ENCODE measurements around the gene IRF8.
"Not testable (repeated sequence)": the region's sequence is repeated elsewhere in the genome, so short reads cannot be mapped to it uniquely, and the experiment has no call there.

Gene IRF8

GRCh38 chr16:85897382-85897781 lies 1.6 kb upstream of the IRF8 start:
- no peak for DNase-seq

DNA sequence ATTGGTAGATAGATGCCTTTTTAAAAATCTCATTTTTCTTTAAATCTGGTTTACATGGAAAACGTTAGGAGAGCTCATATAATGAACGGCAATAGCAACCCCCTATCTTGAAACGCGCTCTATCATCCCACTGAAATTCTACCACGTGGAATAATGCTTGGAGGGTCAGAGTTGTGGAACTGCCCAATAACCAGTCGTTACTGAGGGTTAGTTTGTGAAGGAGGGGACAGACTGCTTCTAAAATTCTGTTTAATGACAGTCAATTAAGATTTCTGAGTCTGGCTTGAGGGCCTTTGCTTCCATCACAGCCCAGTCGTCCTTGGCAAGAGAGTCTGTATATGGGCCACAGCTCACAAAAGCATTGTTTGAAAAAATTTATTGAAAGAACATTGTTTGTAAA lies 482 bp downstream of the IRF8 start:
- DNase-seq, result no peak

DNA sequence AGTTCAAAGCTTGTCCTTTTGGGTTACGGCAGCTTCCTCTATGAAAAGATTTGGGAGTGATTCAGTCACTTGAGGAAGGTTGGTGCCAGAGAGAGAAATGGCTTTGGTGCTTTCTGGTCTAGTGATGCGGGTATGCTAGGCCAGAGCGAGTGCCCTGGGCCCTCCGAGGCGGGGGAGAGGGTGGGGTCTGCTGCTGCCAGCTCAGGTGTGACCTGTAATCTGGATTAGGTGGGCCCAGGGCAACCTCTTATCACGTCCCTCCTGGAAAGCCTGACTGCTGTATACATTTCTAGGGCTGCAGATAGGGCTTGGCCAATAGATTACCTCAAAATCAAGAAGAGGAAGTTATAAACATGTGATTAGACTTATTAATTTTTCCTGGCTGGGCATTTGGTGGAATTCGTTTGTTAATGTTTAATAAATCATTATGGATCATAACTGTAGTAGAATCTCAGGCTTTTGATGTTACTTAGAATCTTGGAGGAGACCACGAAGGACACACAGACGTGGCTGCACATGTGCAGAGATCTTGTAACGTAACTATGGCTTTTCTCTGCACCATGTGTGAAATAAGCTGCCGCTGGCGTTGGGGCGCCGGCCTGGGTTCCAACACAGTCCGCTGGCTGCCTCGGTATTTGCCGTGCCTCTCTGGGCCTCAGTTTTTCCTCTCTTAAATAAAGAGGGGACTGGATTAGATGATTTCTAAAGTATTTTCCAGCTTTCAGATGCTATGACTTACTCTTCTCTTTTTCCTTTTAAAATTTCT lies 1.2 kb downstream of the IRF8 start:
- DNase-seq, result no peak

- DNase-seq, result no peak
Observed at GRCh38 chr16:85901110-85901509, 2.1 kb downstream of the IRF8 start.

DNA sequence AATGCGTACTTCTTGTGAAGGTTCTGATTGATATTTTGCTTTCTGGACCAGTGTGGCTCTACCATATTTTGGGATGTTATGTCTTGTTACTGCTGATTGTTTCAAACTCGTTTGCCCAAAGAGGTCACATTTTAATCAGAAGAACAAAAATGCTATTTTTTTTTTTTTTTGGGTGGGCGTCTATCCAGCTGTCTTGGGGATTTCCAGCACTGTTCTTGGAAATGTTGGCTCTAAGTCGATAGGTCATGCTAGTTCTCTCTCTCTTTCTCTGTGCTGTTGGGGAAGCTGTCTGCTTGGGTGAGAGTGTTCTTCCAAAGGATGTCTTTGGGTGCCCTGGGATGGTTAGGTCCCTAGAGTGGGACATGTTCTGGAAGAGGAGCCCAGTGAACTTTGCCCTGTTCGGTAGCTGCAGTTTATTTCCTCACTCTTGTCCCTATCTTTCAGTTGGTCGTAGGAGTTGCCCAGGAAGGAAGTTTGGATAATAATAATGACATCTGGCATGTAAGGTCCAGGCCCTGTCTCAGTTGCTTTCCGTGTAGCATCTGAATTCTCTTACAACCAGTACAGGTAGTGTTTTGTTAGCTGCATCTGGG lies 2.9 kb downstream of the IRF8 start:
- DNase-seq, result no peak

GRCh38 chr16:85902366-85903155 lies 3.6 kb downstream of the IRF8 start:
- DNase-seq, result peak; percentile 19

DNA sequence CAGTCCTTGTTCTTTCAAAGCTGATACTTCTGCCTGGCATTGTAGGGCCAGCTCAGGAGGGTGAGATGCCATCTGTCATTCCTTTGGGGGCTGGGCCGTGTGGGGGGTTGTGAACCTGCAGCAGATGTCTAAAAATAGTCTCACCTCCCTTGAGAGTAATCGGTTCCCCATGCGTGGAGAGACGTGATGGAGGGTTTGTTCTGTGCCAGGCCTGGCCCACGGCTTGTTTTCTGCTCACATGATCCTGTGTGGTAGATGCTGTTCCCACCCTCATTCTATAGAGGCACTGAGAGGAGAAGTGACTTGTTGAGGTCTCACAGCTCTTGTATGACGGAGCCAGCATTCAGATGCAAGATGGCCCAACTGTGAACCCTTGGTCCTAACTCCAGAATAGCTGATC lies 4.6 kb downstream of the IRF8 start:
- no peak for DNase-seq

- DNase-seq, result no peak
Observed at GRCh38 chr16:85905110-85906095, 6.4 kb downstream of the IRF8 start.

DNA sequence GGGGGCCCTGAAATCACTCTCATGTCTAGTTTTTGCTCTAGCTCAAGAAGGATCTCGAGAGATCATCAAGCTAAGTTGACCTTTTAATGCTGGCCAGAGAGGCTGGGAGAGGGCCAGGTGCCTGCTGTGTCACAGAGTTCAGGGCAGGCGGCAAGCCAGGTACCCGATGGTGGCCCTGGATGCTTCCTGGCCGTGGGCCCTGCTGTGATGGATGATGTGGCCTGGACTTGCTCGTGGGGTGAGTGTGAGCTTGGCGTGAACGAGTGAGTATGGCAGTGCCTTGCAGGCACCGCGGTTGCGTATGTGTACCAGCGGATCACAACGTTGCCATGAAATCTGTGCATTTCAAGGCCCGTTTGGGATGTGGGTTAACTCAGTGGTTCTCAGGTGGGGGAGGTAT lies 7.4 kb downstream of the IRF8 start:
- no peak for DNase-seq

DNA sequence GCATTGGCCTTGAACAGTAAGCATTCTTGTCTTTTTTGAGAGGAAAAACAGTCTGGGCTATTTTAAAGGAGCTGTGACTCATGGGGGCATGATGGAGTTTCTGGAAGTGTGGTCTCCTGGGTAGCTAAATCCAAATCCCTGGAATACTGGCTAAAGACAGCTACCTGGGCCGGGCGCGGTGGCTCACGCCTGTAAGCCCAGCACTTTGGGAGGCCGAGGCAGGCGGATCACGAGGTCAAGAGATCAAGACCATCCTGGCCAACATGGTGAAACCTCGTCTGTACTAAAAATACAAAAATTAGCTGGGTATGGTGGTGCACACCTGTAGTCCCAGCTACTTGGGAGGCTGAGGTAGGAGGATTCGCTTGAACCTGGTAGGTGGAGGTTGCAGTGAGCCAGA lies 8.3 kb downstream of the IRF8 start:
- not testable (repeated sequence) for DNase-seq

DNA sequence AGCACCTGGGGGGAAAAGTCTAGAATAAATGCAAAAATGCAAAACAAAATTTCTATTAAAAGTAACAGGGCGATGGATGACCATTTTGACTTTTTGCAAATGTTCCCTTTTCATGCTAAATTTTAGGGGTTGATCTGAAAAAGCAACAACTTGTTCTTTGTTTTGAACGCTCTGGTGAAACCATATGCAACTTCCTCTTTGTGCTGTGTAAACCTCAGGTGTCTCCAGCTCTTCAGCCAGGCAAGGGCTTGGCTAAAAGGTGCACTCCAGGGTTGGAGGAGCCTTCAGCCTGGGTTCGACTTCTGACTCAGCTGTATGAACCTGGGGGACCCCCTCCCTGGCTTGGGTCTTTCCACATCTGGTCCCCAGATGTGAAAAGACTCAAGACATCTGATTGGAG lies 9.5 kb downstream of the IRF8 start:
- DNase-seq, result no peak

GRCh38 chr16:85908889-85909589 lies 10.1 kb downstream of the IRF8 start:
- DNase-seq, result no peak

DNA sequence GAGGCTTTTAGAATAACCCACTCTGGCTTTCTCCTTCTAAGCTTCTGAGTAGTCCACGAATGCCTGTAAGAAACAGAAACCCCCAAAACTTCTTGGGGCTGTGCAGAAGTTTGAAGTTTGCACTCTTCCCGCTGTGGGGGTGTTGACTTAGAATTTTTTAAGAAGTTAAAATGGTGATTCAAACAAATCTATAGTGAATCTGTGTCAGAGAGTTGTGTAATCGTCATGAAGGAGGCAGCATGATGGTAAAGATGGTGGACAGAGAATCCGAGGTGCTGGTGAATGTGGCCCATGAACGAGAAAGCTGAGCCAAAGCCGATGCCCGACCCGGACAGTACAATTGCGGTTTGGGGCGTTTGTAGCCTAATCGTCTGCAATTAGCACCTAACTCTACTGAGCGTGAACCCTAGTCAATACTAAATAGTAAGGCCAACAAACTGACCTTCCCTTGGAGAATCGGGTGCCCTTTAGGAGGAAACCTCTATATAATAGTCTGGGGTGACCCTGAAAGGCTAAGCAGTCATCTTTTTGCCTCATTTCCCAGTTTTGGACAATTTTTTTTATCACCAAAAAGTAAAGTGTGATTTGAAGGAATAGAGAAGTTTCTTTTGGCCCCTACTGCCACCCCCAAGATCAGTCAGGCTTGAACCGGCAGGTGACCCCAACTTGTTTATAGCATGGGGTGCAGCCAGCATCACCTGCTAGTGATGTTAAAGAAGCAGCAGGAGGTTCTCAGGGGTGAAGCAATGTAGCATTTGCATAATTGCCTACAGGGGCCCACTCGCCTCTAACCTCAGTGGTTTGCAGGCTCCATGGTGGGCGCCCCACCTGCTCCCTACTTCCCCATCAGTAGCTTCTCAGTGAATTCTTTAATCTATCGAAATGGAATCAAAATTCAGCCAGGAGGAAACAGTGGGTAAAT lies 11.2 kb downstream of the IRF8 start:
- DNase-seq, result no peak

DNA sequence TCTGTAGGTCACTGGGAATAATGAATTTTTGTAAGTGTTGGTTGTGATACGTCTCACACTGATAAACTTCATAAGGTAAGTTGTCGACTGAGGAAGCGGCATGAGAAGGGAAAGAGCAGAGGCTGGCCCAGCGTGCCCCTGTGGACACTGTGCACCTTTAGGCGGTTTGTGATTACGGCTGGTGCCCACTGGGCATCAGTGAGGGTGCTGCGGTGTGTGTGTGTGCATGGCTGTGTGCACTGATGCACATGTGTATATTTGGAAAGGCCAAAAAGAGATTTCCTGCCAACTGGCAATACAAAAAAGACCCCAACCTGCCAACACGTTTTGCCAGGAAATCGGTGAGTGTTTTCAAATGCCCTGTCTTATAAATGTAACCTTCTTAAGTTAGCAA lies 11.9 kb downstream of the IRF8 start:
- no peak for DNase-seq

GRCh38 chr16:85911251-85911930 lies 12.4 kb downstream of the IRF8 start:
- no peak for DNase-seq

DNA sequence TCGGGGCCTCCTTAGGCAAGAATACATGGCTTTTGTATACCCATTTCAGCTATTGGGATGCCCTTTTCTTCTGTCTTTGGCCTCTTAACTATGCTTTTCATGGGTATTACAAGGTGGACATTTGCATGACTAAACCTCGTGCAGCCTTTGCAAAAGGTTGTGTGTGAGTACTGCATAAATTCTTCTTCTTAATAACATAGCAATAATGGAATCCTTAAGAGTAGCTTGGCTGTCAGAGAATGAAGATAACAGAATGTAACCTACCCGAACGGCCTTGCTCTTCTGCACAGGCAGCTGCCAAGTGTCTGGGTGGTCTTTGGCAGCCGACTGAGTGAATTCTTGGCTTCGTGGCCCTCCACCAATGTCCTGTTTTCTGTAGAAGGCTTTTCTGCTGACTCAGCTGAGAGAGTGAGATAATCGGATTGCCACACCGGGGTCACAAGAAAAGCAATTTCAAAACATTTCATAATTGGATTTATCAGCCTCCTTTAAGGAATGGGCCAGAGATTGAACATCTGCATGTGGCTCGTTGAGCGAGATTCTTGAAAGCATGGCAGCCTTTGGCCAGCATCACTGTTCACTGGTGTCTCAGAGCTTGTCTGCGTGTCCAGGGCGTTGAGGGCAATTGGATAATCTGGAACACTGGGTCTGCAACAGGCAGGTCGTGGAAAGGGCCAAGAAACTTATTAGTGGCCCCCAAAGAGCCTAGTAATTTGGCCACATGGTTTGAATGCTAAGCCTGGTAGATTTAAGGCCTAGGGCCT lies 13.4 kb downstream of the IRF8 start:
- no peak for DNase-seq

GRCh38 chr16:85913141-85913601 lies 14.2 kb downstream of the IRF8 start:
- no peak for DNase-seq

DNA sequence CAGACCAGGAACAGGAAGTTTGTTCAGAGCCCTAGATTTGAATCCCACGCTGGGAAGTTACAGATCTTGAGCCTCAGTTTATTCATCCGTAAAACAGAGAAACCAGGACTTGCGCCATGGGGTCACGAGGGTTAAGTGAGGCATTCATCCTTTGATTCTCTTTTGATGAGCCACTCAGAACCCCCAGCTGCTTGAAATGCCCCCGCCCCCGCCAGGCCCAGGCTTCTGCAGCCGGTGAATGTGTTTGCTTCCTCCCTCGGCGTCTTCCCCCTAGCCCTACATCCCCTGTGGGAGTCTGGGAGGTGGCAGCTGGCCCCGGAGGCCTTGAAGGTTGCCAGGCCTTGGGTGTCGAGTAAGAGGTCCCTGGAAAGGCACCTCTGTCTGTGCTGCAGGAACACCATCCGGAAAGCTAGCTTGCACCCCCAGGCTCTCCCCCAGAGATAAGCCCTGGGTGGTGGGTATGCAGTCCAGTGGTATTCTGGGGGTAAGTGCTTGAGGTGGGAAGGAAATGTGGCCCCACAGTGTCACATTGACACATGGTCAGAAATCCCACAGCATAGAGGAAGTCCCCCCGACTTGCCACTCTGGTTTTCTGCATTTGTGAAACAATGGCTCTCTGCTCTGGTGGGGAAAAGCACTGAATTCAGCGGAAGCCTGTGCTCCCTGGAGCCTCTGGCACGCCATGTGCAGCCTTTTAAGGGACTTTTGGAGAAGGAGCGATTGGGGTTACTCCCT lies 14.9 kb downstream of the IRF8 start:
- no peak for DNase-seq

GRCh38 chr16:85914423-85914794 lies 15.4 kb downstream of the IRF8 start:
- DNase-seq, result no peak

All from activated CD4-positive, alpha-beta T cell treated with anti-CD3 and anti-CD28 coated beads for 1 hour (primary cell).